Natural killer cell (primary cell): Measurements from ENCODE around the gene ASCC2. TPM values are rescaled to one million over a fixed set of nuclear protein-coding genes. Genes with fewer than 3 reads are reported as not detected.
A peak's percentile ranks its signal among the peaks of the same experiment; 100 is the strongest.

Experiments
- ATAC-seq, 3 donors: fragments of 150-1000 bp in 2 of 3; fragments of 200-7000 bp in 1 of 3; cut with Tn5 transposase; 1 replicate in 1 of 3; 2 replicates in 2 of 3; pipeline ENCODE4 v1.10.0; 2021; ENCODE audit warnings: mild to moderate bottlenecking in 2 of 3, moderate library complexity in 2 of 3
- DNase-seq, 2 donors: peaks; one replicate each; pipeline versions ENCODE4 v3.0.0 to v3.0.0-alpha.2; 2013 to 2021; ENCODE audit warnings: mixed read lengths in 1 of 2
- H3K27ac ChIP-seq: one replicate; pipeline ENCODE4 v1.5.1; 2013; ENCODE audit warnings: mild to moderate bottlenecking, low read length
- H3K27me3 ChIP-seq: one replicate; pipeline ENCODE4 v1.6.1; 2013; ENCODE audit warnings: low read length; ENCODE audit not compliant: control insufficient read depth, insufficient read depth
- H3K36me3 ChIP-seq: one replicate; pipeline ENCODE4 v1.6.1; 2013; ENCODE audit warnings: low read length; ENCODE audit not compliant: control insufficient read depth, insufficient read depth
- H3K4me1 ChIP-seq: one replicate; pipeline ENCODE4 v1.6.1; 2013; ENCODE audit warnings: low read length; ENCODE audit not compliant: control insufficient read depth, insufficient read depth
- H3K4me3 ChIP-seq: one replicate; pipeline ENCODE4 v1.5.1; 2013; ENCODE audit warnings: low read length
- H3K9me3 ChIP-seq: one replicate; pipeline ENCODE4 v1.6.1; 2013; ENCODE audit warnings: low read length; ENCODE audit not compliant: control insufficient read depth, insufficient read depth
- H3K27ac Mint-ChIP-seq, 2 donors: one replicate each; pipeline ENCODE4 v1.8.0; 2022; ENCODE audit warnings: mild to moderate bottlenecking in 2 of 2, mixed read lengths in 2 of 2, moderate library complexity in 1 of 2
- H3K27me3 Mint-ChIP-seq, 2 donors: one replicate each; pipeline ENCODE4 v1.8.0; 2022; ENCODE audit warnings: low read depth in 2 of 2, mixed read lengths in 2 of 2
- H3K36me3 Mint-ChIP-seq: one replicate; pipeline ENCODE4 v1.8.0; 2022; ENCODE audit warnings: mixed read lengths
- H3K4me1 Mint-ChIP-seq, 2 donors: one replicate each; pipeline ENCODE4 v1.8.0; 2022; ENCODE audit warnings: mixed read lengths in 2 of 2
- H3K4me3 Mint-ChIP-seq: one replicate; pipeline ENCODE4 v1.8.0; 2022; ENCODE audit warnings: mild to moderate bottlenecking, moderate library complexity, mixed read lengths
- H3K9me3 Mint-ChIP-seq, 2 donors: one replicate each; pipeline ENCODE4 v1.8.0; 2022; ENCODE audit warnings: mixed read lengths in 2 of 2
- CTCF ChIP-seq: fragments of 200-600 bp; IDR thresholded peaks from one replicate; pipeline ENCODE4 v1.8.0; 2022; ENCODE audit warnings: antibody characterized with exemption
- WGBS: methylation state at CpG from one replicate; pipeline ENCODE4 v1.1.7; 2013; ENCODE audit warnings: missing lambda C conversion rate; ENCODE audit not compliant: insufficient coverage; 5-methylcytosine and 5-hydroxymethylcytosine counted together
- intact Hi-C: fragments of 100-400 bp; cut with micrococcal nuclease; formaldehyde crosslinking; loops from one replicate; pipeline ENCODE4 v1.14.2; 2022
- total RNA-seq, 4 donors: library from RNA; stranded (reverse); fragments of 120-200 nt in 1 of 4; gene quantifications; one replicate each; pipeline versions ENCODE4 v1.2.3 to v1.2.4, GENCODE V29; 2013 to 2022

Gene ASCC2
- total RNA-seq = 100 to 1,000 TPM; 102 to 130 (median 128) TPM
- 57.4 TPM for total RNA-seq (2013)

- ATAC-seq = peak; percentile 96 to 99 (median 97)
- WGBS = under 1% methylated on average over 54 of the region's 54 CpGs
These were observed at the start of gene ASCC2 for GRCh38 chr22:29837741-29838598. ASCC2 (minus strand) TSS chr22:29838274; CDS start chr22:29832325, 5,949 bp downstream.

DNA sequence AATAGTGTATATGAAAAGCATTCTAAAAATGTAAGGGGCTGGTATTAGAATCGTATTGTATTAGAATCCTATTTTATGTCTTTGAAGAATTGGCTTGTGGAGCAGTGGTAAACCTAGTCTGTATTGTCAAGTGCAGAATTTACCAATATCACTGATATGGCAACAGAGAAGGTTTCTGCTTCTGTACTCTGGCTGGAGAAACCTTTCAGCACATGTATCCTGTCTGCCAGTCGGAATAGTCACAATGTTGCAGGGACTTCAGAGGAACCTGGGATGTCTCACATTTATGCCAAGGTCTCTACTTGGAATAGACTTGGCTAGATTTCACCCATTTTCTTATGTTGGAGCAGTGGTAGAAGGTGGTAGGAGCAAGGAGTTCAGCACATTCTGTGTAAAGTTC, 49.3 kb upstream of the ASCC2 start:
- ATAC-seq = no peak
- H3K27ac ChIP-seq = no peak overlapping the region
- no peaks in the 10 kb centered on the region for H3K27me3 ChIP-seq
- Mint-ChIP-seq H3K9me3 (no peaks in the 10 kb centered on the region), H3K4me3 (no peak overlapping the region), H3K27ac (no peak overlapping the region), H3K27me3 (no peaks in the 10 kb centered on the region), H3K4me1 (peaks cover 20 to 31% of the 10 kb centered on the region in 2 donors), H3K36me3 (no peaks in the 10 kb centered on the region)
- H3K4me3 ChIP-seq = no peak overlapping the region
- intact Hi-C loops = no loop called here
- DNase-seq = no peak
- no peak for TF ChIP-seq CTCF
- no peaks in the 10 kb centered on the region for H3K9me3 ChIP-seq
- H3K36me3 ChIP-seq = no peaks in the 10 kb centered on the region
- H3K4me1 ChIP-seq = peaks cover 23% of the 10 kb centered on the region
- 96% methylated on average over 2 of the region's 2 CpGs for WGBS

More at GRCh38 chr22:29837741-29838598, at the start of gene ASCC2:
- no peaks in the 10 kb centered on the region for H3K9me3 Mint-ChIP-seq
- peak within 1 kb of the TSS; percentile 98 for H3K27ac Mint-ChIP-seq
- H3K4me1 ChIP-seq = peaks cover 14% of the 10 kb centered on the region
- H3K9me3 ChIP-seq = no peaks in the 10 kb centered on the region
- no peak for TF ChIP-seq CTCF
- H3K36me3 ChIP-seq = peaks cover 11% of the 10 kb centered on the region
- H3K36me3 Mint-ChIP-seq = no peaks in the 10 kb centered on the region
- peak within 1 kb of the TSS; percentile 96 for H3K4me3 Mint-ChIP-seq
- peak within 1 kb of the TSS; percentile 65 for H3K4me3 ChIP-seq
- no peaks in the 10 kb centered on the region for H3K27me3 ChIP-seq
- peaks cover 35 to 41% of the 10 kb centered on the region in 2 donors for H3K4me1 Mint-ChIP-seq
- peak within 1 kb of the TSS; percentile 84 for H3K27ac ChIP-seq
- intact Hi-C loops = loop anchor here (1.0 kb wide), 2 partner anchors 45 to 167 kb away; partner anchors contain the start of gene MTMR3
- no peaks in the 10 kb centered on the region for H3K27me3 Mint-ChIP-seq
- peak; percentile 96 to 99 for DNase-seq

- Mint-ChIP-seq H3K4me1 (peaks cover 15 to 23% of the 10 kb centered on the region in 2 donors), H3K4me3 (no peak overlapping the region), H3K27me3 (no peaks in the 10 kb centered on the region), H3K9me3 (no peaks in the 10 kb centered on the region), H3K36me3 (no peaks in the 10 kb centered on the region), H3K27ac (no peak overlapping the region)
- WGBS = 100% methylated on average over 1 of the region's 1 CpG
- DNase-seq (no peak), ATAC-seq (no peak)
- Histone ChIP-seq H3K36me3 (no peaks in the 10 kb centered on the region), H3K4me3 (no peak overlapping the region), H3K27me3 (no peaks in the 10 kb centered on the region), H3K27ac (no peak overlapping the region), H3K9me3 (no peaks in the 10 kb centered on the region), H3K4me1 (peaks cover 23% of the 10 kb centered on the region)
- intact Hi-C loops = no loop called here
- TF ChIP-seq CTCF = no peak
These were observed 48.5 kb upstream of the ASCC2 start for GRCh38 chr22:29886596-29886995.
